Keratinocyte (primary cell): ENCODE data around the gene ENO3. TPM values are rescaled to one million over a fixed set of nuclear protein-coding genes. Genes with fewer than 3 reads are reported as not detected.
"Not testable (repeated sequence)": the region's sequence is repeated elsewhere in the genome, so short reads cannot be mapped to it uniquely, and the experiment has no call there.

Experiments
- DNase-seq: peaks from one replicate; pipeline ENCODE4 v3.0.0-alpha.2; 2011; ENCODE audit warnings: low read depth, missing footprints, low spot score
- FAIRE-seq: peaks from 2 replicates; lab custom pipeline; 2011; peaks lifted over from hg19 to GRCh38; lab: Jason Lieb, UNC
- H2AFZ ChIP-seq: 2 replicates; pipeline ENCODE4 v1.6.0; 2012; ENCODE audit warnings: low read length, control low read depth, inconsistent platforms; ENCODE audit not compliant: control insufficient read depth
- H3K27ac ChIP-seq: 2 replicates; pipeline ENCODE4 v1.5.1; 2011; ENCODE audit warnings: low read length; ENCODE audit not compliant: control insufficient read depth, insufficient read depth
- H3K27me3 ChIP-seq: 3 replicates; pipeline ENCODE4 v1.6.0; 2011; ENCODE audit warnings: low read length; ENCODE audit not compliant: control insufficient read depth, insufficient read depth; ENCODE audit errors: extremely low read depth
- H3K36me3 ChIP-seq, 2 experiments: 2 replicates in 1 of 2; 3 replicates in 1 of 2; pipeline ENCODE4 v1.5.1; 2011; ENCODE audit warnings: low read length in 2 of 2, mild to moderate bottlenecking in 1 of 2; ENCODE audit not compliant: control insufficient read depth in 2 of 2, insufficient read depth in 2 of 2; ENCODE audit errors: extremely low read depth in 1 of 2
- H3K4me1 ChIP-seq: 3 replicates; pipeline ENCODE4 v1.5.1; 2011; ENCODE audit warnings: low read length; ENCODE audit not compliant: control insufficient read depth, insufficient read depth; ENCODE audit errors: extremely low read depth
- H3K4me2 ChIP-seq: 3 replicates; pipeline ENCODE4 v1.6.0; 2011; ENCODE audit warnings: low read depth, low read length; ENCODE audit not compliant: control insufficient read depth, insufficient read depth; ENCODE audit errors: extremely low read depth
- H3K4me3 ChIP-seq, 3 experiments: fragments of 200-600 bp in 1 of 3; sonication (generic) in 1 of 3; 2 replicates in 2 of 3; 3 replicates in 1 of 3; pipeline ENCODE4 v1.5.1; 2011 to 2016; ENCODE audit warnings: low read length in 3 of 3, mild to moderate bottlenecking in 3 of 3, control low read depth in 2 of 3, inconsistent platforms in 1 of 3, low read depth in 1 of 3, mixed read lengths in 1 of 3, mixed run types in 1 of 3, moderate library complexity in 1 of 3; ENCODE audit not compliant: control insufficient read depth in 2 of 3, insufficient read depth in 2 of 3; ENCODE audit errors: extremely low read depth in 1 of 3
- H3K79me2 ChIP-seq: 2 replicates; pipeline ENCODE4 v1.6.0; 2012; ENCODE audit warnings: low read length; ENCODE audit not compliant: control insufficient read depth, insufficient read depth
- H3K9ac ChIP-seq: 3 replicates; pipeline ENCODE4 v1.6.0; 2011; ENCODE audit warnings: low read length; ENCODE audit not compliant: control insufficient read depth, insufficient read depth; ENCODE audit errors: extremely low read depth
- H3K9me1 ChIP-seq: 3 replicates; pipeline ENCODE4 v1.6.0; 2011; ENCODE audit warnings: low read length; ENCODE audit not compliant: control insufficient read depth, insufficient read depth; ENCODE audit errors: extremely low read depth
- H3K9me3 ChIP-seq: 2 replicates; pipeline ENCODE4 v1.5.1; 2012; ENCODE audit warnings: low read depth, low read length; ENCODE audit not compliant: control insufficient read depth
- H4K20me1 ChIP-seq: 3 replicates; pipeline ENCODE4 v1.6.0; 2011; ENCODE audit warnings: low read length; ENCODE audit not compliant: control insufficient read depth, insufficient read depth; ENCODE audit errors: extremely low read depth
- CTCF ChIP-seq, 3 experiments: IDR thresholded peaks in 1 of 3; conservative IDR thresholded peaks in 1 of 3; optimal IDR thresholded peaks in 1 of 3; 2 replicates in 2 of 3; 3 replicates in 1 of 3; pipeline versions ENCODE3 to v1.5.1; 2011; ENCODE audit warnings: low read length in 3 of 3, mild to moderate bottlenecking in 3 of 3, moderate library complexity in 2 of 3, control low read depth in 1 of 3, inconsistent platforms in 1 of 3; ENCODE audit not compliant: insufficient read depth in 2 of 3; ENCODE audit errors: extremely low read depth in 1 of 3
- EZH2 ChIP-seq: IDR thresholded peaks from one replicate; pipeline ENCODE4 v1.6.1; 2012; ENCODE audit warnings: inconsistent platforms, mild to moderate bottlenecking, low read length, moderate library complexity
- dilution Hi-C: fragments of 300-500 bp; cut with MboI; formaldehyde crosslinking; loops from one replicate; pipeline ENCODE4 v1.7.0; 2020; ENCODE audit warnings: low sequenced_read_pairs; ENCODE audit not compliant: extremely low pct_ligation_motif_present
- polyA plus RNA-seq, 5 experiments: library from polyadenylated mRNA; depleted of rRNA in 3 of 5; stranded (reverse) in 3 of 5; stranded (forward) in 1 of 5; unstranded in 1 of 5; fragments of >200 nt; gene quantifications; 1 replicate in 1 of 5; 2 replicates in 3 of 5; 3 replicates in 1 of 5; pipeline versions ENCODE4 v1.2.1 to v1.2.3, GENCODE V29; 2011 to 2012; ENCODE audit warnings: missing spikeins in 2 of 5, low read depth in 1 of 5, low replicate concordance in 1 of 5

ENO3 gene
- polyA plus RNA-seq, 1 donor (not counting 4 experiments of a cell fraction or from before 2014, with no cell fraction given): 2.4 TPM

- Histone ChIP-seq H3K79me2 (no peaks in the 10 kb centered on the region), H3K4me3 (no peak overlapping the region), H3K27me3 (no peaks in the 10 kb centered on the region), H3K4me1 (peaks cover 3% of the 10 kb centered on the region), H3K36me3 (no peaks in the 10 kb centered on the region), H3K9me3 (no peaks in the 10 kb centered on the region), H3K27ac (no peak overlapping the region), H4K20me1 (no peaks in the 10 kb centered on the region), H3K9me1 (no peaks in the 10 kb centered on the region), H3K9ac (no peak overlapping the region), H2AFZ (no peak overlapping the region), H3K4me2 (no peak overlapping the region)
- DNase-seq: no peak
- FAIRE-seq: peak; percentile 67
- no peak for TF ChIP-seq EZH2
- TF ChIP-seq CTCF (optimal IDR thresholded peaks at IDR 0.05 in 1 of 3, IDR thresholded peaks at IDR 0.05 in 1 of 3, conservative IDR thresholded peaks at IDR 0.05 in 1 of 3; ENCODE audit: extremely low read depth in 1 of 3, insufficient read depth in 2 of 3, low read length in 3 of 3): no peak
- dilution Hi-C loops: no loop called here
These were observed 30.4 kb upstream of the ENO3 start for GRCh38 chr17:4920351-4921048.

GRCh38 chr17:4921320-4921719 is 29.6 kb upstream of the ENO3 start:
- dilution Hi-C loops: no loop called here
- TF ChIP-seq CTCF (optimal IDR thresholded peaks at IDR 0.05 in 1 of 3, IDR thresholded peaks at IDR 0.05 in 1 of 3, conservative IDR thresholded peaks at IDR 0.05 in 1 of 3; ENCODE audit: extremely low read depth in 1 of 3, insufficient read depth in 2 of 3, low read length in 3 of 3) (no peak), EZH2 (no peak)
- no peaks in the 10 kb centered on the region for H3K36me3 ChIP-seq
- no peak overlapping the region for H3K4me3 ChIP-seq
- H3K9ac ChIP-seq: no peak overlapping the region
- no peaks in the 10 kb centered on the region for H4K20me1 ChIP-seq
- H2AFZ ChIP-seq: no peak overlapping the region
- H3K9me1 ChIP-seq: no peaks in the 10 kb centered on the region
- DNase-seq (no peak), FAIRE-seq (no peak)
- no peak overlapping the region for H3K4me2 ChIP-seq
- H3K79me2 ChIP-seq: no peaks in the 10 kb centered on the region
- no peak overlapping the region for H3K27ac ChIP-seq
- no peaks in the 10 kb centered on the region for H3K9me3 ChIP-seq
- peaks cover 3% of the 10 kb centered on the region for H3K4me1 ChIP-seq
- no peaks in the 10 kb centered on the region for H3K27me3 ChIP-seq

DNA sequence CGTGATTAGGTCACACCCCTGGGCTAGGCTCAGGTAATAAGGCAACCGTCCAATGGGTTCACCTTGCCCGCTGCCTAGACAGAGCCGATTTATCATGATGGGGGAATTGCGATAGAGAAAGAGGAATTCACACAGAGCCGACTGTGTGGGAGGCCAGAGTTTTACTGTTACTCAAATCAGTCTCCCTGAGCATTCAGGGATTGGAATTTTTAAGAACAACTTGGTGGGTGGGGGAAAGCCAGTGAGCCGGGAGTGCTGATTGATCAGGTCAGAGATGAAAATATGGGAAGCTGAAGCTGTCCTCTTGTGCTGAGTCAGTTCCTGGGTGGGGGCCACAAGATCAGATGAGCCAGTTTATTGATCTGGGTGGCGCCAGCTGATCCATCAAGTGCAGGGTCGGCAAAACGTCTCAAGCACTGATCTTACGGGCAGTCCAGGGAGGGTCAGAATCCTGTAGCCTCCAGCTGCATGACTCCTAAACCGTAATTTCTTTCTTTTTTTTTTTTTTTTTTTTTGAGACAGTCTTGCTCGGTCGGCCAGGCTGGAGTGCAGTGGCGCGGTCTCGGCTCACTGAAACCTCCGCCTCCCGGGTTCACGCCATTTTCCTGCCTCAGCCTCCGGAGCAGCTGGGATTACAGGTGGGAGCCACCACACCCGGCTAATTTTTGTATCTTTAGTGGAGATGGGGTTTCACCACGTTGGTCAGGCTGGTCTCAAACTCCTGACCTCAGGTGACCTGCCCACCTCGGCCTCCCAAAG is 24.2 kb upstream of the ENO3 start:
- H3K4me1 ChIP-seq, H3K27me3 ChIP-seq, H2AFZ ChIP-seq, H3K36me3 ChIP-seq, H3K79me2 ChIP-seq, H3K27ac ChIP-seq, H3K9ac ChIP-seq, FAIRE-seq, H4K20me1 ChIP-seq, dilution Hi-C loops, DNase-seq, H3K4me3 ChIP-seq, H3K4me2 ChIP-seq, H3K9me1 ChIP-seq, H3K9me3 ChIP-seq: not testable (repeated sequence)
